Activated CD4-positive, alpha-beta T cell treated with anti-CD3 and anti-CD28 coated beads, Interleukin-2, amount 10 ng/mL, durations not matched to agents 7 days and 5 days (primary cell): ENCODE data around the gene SLC49A4. TPM values are rescaled to one million over a fixed set of nuclear protein-coding genes. Genes with fewer than 3 reads are reported as not detected.

Experiments
- CTCF ChIA-PET: fragments of 350-600 bp; sonication (Branson Sonifier 250); formaldehyde crosslinking; loops from one replicate; lab custom pipeline; 2021; ENCODE audit warnings: antibody characterized with exemption; lab: Charles Lee
- POLR2A ChIA-PET: fragments of 350-600 bp; sonication (Branson Sonifier 250); formaldehyde crosslinking; loops from one replicate; lab custom pipeline; 2021; ENCODE audit warnings: antibody characterized with exemption; lab: Charles Lee
- DNase-seq: peaks from one replicate; pipeline ENCODE4 v3.0.0-alpha.2; 2020
- H3K27ac Mint-ChIP-seq: one replicate; pipeline ENCODE4 v1.8.0; 2021; ENCODE audit warnings: mild to moderate bottlenecking, moderate library complexity, mixed read lengths
- H3K27me3 Mint-ChIP-seq: one replicate; pipeline ENCODE4 v1.8.0; 2021; ENCODE audit warnings: mixed read lengths
- H3K36me3 Mint-ChIP-seq: one replicate; pipeline ENCODE4 v1.8.0; 2021; ENCODE audit warnings: low read depth, mixed read lengths
- H3K4me1 Mint-ChIP-seq: one replicate; pipeline ENCODE4 v1.8.0; 2021; ENCODE audit warnings: mixed read lengths
- H3K4me3 Mint-ChIP-seq: one replicate; pipeline ENCODE4 v1.8.0; 2021; ENCODE audit warnings: mild to moderate bottlenecking, moderate library complexity, mixed read lengths
- H3K9me3 Mint-ChIP-seq: one replicate; pipeline ENCODE4 v1.8.0; 2021; ENCODE audit warnings: mixed read lengths
- total RNA-seq, 2 experiments: library from RNA; stranded (reverse); gene quantifications; one replicate each; pipeline ENCODE4 v1.2.3, GENCODE V29; 2021

The SLC49A4 gene
- total RNA-seq, 2 experiments from 2014 or later = 3.0 to 3.3 TPM

GRCh38 chr3:122903171-122903570, 108.3 kb downstream of the SLC49A4 start:
- CTCF ChIA-PET = interaction anchor here (1.4 kb wide), 1 partner anchor 14 kb away, joined by 3 read pairs; no protein-coding TSS in a partner anchor
- no peaks in the 10 kb centered on the region for H3K36me3 Mint-ChIP-seq

GRCh38 chr3:122907471-122907870, 112.6 kb downstream of the SLC49A4 start:
- H3K4me3 Mint-ChIP-seq = no peak overlapping the region
- H3K36me3 Mint-ChIP-seq = no peaks in the 10 kb centered on the region
- H3K27ac Mint-ChIP-seq = no peak overlapping the region
- no peak for DNase-seq
- no peaks in the 10 kb centered on the region for H3K9me3 Mint-ChIP-seq
- CTCF ChIA-PET = no interaction called here
- peaks cover 40% of the 10 kb centered on the region for H3K27me3 Mint-ChIP-seq
- POLR2A ChIA-PET = no interaction called here
- H3K4me1 Mint-ChIP-seq = no peaks in the 10 kb centered on the region

More at GRCh38 chr3:122903171-122903570, 108.3 kb downstream of the SLC49A4 start:
- no peak for DNase-seq
- Mint-ChIP-seq H3K4me3 (no peak overlapping the region), H3K27me3 (peaks cover 45% of the 10 kb centered on the region), H3K4me1 (no peaks in the 10 kb centered on the region), H3K9me3 (no peaks in the 10 kb centered on the region), H3K27ac (no peak overlapping the region)
- POLR2A ChIA-PET = no interaction called here

- H3K4me3 Mint-ChIP-seq = no peak overlapping the region
- CTCF ChIA-PET = interaction anchor here (0.6 to 0.8 kb wide), 2 partner anchors 42 to 1335 kb away, joined by 3 read pairs; no protein-coding TSS in a partner anchor
- H3K27ac Mint-ChIP-seq = no peak overlapping the region
- DNase-seq = no peak
- H3K36me3 Mint-ChIP-seq = no peaks in the 10 kb centered on the region
- no peaks in the 10 kb centered on the region for H3K4me1 Mint-ChIP-seq
- H3K27me3 Mint-ChIP-seq = peaks cover 35% of the 10 kb centered on the region
- H3K9me3 Mint-ChIP-seq = no peaks in the 10 kb centered on the region
- POLR2A ChIA-PET = no interaction called here
Observed at GRCh38 chr3:122908251-122908650, 113.4 kb downstream of the SLC49A4 start.

- no peaks in the 10 kb centered on the region for H3K36me3 Mint-ChIP-seq
- ChIA-PET POLR2A (no interaction called here), CTCF (no interaction called here)
- H3K27ac Mint-ChIP-seq = no peak overlapping the region
- no peak overlapping the region for H3K4me3 Mint-ChIP-seq
- H3K9me3 Mint-ChIP-seq = no peaks in the 10 kb centered on the region
- H3K27me3 Mint-ChIP-seq = peaks cover 26% of the 10 kb centered on the region
- peaks cover 12% of the 10 kb centered on the region for H3K4me1 Mint-ChIP-seq
- no peak for DNase-seq
Observed at GRCh38 chr3:122911901-122912300, 117.0 kb downstream of the SLC49A4 start.

GRCh38 chr3:122912772-122913538, 118.1 kb downstream of the SLC49A4 start:
- H3K27me3 Mint-ChIP-seq = peaks cover 24% of the 10 kb centered on the region
- no peak for DNase-seq
- POLR2A ChIA-PET = no interaction called here
- H3K4me3 Mint-ChIP-seq = no peak overlapping the region
- H3K36me3 Mint-ChIP-seq = no peaks in the 10 kb centered on the region
- CTCF ChIA-PET = no interaction called here
- H3K27ac Mint-ChIP-seq = no peak overlapping the region
- H3K9me3 Mint-ChIP-seq = no peaks in the 10 kb centered on the region
- peaks cover 12% of the 10 kb centered on the region for H3K4me1 Mint-ChIP-seq

- no peak overlapping the region for H3K27ac Mint-ChIP-seq
Observed at GRCh38 chr3:122913539-122914100, 118.8 kb downstream of the SLC49A4 start.

GRCh38 chr3:122915300-122916055, 120.6 kb downstream of the SLC49A4 start:
- POLR2A ChIA-PET = no interaction called here
- H3K27ac Mint-ChIP-seq = no peak overlapping the region
- H3K27me3 Mint-ChIP-seq = peaks cover 38% of the 10 kb centered on the region
- peaks cover 12% of the 10 kb centered on the region for H3K4me1 Mint-ChIP-seq
- no peak overlapping the region for H3K4me3 Mint-ChIP-seq
- no peaks in the 10 kb centered on the region for H3K36me3 Mint-ChIP-seq
- no peaks in the 10 kb centered on the region for H3K9me3 Mint-ChIP-seq
- CTCF ChIA-PET = no interaction called here
- DNase-seq = no peak

More at GRCh38 chr3:122913539-122914100, 118.8 kb downstream of the SLC49A4 start:
- ChIA-PET POLR2A (no interaction called here), CTCF (no interaction called here)
- DNase-seq = no peak
- Mint-ChIP-seq H3K4me3 (no peak overlapping the region), H3K4me1 (peaks cover 12% of the 10 kb centered on the region), H3K9me3 (no peaks in the 10 kb centered on the region), H3K27me3 (peaks cover 27% of the 10 kb centered on the region), H3K36me3 (no peaks in the 10 kb centered on the region)

- ChIA-PET CTCF (interaction anchor here (0.7 to 1.4 kb wide), 2 partner anchors 27 to 71 kb away, joined by 3 read pairs; no protein-coding TSS in a partner anchor), POLR2A (no interaction called here)
- peaks cover 39% of the 10 kb centered on the region for H3K27me3 Mint-ChIP-seq
Observed at GRCh38 chr3:122916084-122916483, 121.2 kb downstream of the SLC49A4 start.

GRCh38 chr3:122916580-122916979, 121.7 kb downstream of the SLC49A4 start:
- Mint-ChIP-seq H3K36me3 (no peaks in the 10 kb centered on the region), H3K27ac (no peak overlapping the region), H3K9me3 (no peaks in the 10 kb centered on the region), H3K27me3 (peaks cover 42% of the 10 kb centered on the region), H3K4me3 (no peak overlapping the region), H3K4me1 (peaks cover 12% of the 10 kb centered on the region)
- ChIA-PET CTCF (interaction anchor here (0.7 to 1.4 kb wide), 2 partner anchors 27 to 72 kb away, joined by 3 read pairs; no protein-coding TSS in a partner anchor), POLR2A (interaction anchor here (0.7 kb wide), 1 partner anchor 12 kb away, joined by 4 read pairs; no protein-coding TSS in a partner anchor)
- DNase-seq = no peak

More at GRCh38 chr3:122916084-122916483, 121.2 kb downstream of the SLC49A4 start:
- Mint-ChIP-seq H3K36me3 (no peaks in the 10 kb centered on the region), H3K4me3 (no peak overlapping the region), H3K4me1 (peaks cover 12% of the 10 kb centered on the region), H3K27ac (no peak overlapping the region), H3K9me3 (no peaks in the 10 kb centered on the region)
- peak; percentile 24 for DNase-seq

GRCh38 chr3:122917412-122917811, 122.5 kb downstream of the SLC49A4 start:
- H3K27ac Mint-ChIP-seq = no peak overlapping the region
- no peaks in the 10 kb centered on the region for H3K9me3 Mint-ChIP-seq
- no peak for DNase-seq
- POLR2A ChIA-PET = no interaction called here
- no peak overlapping the region for H3K4me3 Mint-ChIP-seq
- peaks cover 12% of the 10 kb centered on the region for H3K4me1 Mint-ChIP-seq
- H3K27me3 Mint-ChIP-seq = peaks cover 41% of the 10 kb centered on the region
- H3K36me3 Mint-ChIP-seq = no peaks in the 10 kb centered on the region
- CTCF ChIA-PET = interaction anchor here (0.7 to 1.4 kb wide), 2 partner anchors 14 to 26 kb away, joined by 3 read pairs; no protein-coding TSS in a partner anchor

GRCh38 chr3:122918576-122919290, 123.9 kb downstream of the SLC49A4 start:
- ChIA-PET POLR2A (no interaction called here), CTCF (interaction anchor here (0.6 to 0.9 kb wide), 3 partner anchors 25 to 483 kb away, joined by 3 read pairs; no protein-coding TSS in a partner anchor)
- no peak for DNase-seq
- Mint-ChIP-seq H3K4me3 (no peak overlapping the region), H3K4me1 (peaks cover 12% of the 10 kb centered on the region), H3K27ac (no peak overlapping the region), H3K9me3 (no peaks in the 10 kb centered on the region), H3K27me3 (peaks cover 43% of the 10 kb centered on the region), H3K36me3 (no peaks in the 10 kb centered on the region)

GRCh38 chr3:122919291-122919610, 124.4 kb downstream of the SLC49A4 start:
- H3K9me3 Mint-ChIP-seq = no peaks in the 10 kb centered on the region
- H3K27me3 Mint-ChIP-seq = peaks cover 39% of the 10 kb centered on the region
- no peak overlapping the region for H3K4me3 Mint-ChIP-seq
- H3K4me1 Mint-ChIP-seq = peaks cover 9% of the 10 kb centered on the region
- H3K27ac Mint-ChIP-seq = no peak overlapping the region
- H3K36me3 Mint-ChIP-seq = no peaks in the 10 kb centered on the region
- no peak for DNase-seq
- CTCF ChIA-PET = interaction anchor here (0.6 to 0.9 kb wide), 2 partner anchors 14 to 24 kb away, joined by 3 read pairs; no protein-coding TSS in a partner anchor
- POLR2A ChIA-PET = no interaction called here
